PC-3 (cell line): Measurements from ENCODE around the gene WDR46.

Source experiments
- EZH2phosphoT487 ChIP-seq: fragments of 300-600 bp; sonication (generic); IDR thresholded peaks from 2 replicates; pipeline ENCODE4 v1.6.1; 2018; ENCODE audit warnings: mild to moderate bottlenecking, antibody characterized with exemption, low read length, borderline replicate concordance
- TF ChIP-seq, protein P1 (sequence below): fragments of 300-600 bp; sonication (generic); conservative IDR thresholded peaks from 2 replicates; pipeline ENCODE4 v1.5.1; 2017; ENCODE audit warnings: antibody characterized with exemption, low read depth, mild to moderate bottlenecking, low read length

DNA sequence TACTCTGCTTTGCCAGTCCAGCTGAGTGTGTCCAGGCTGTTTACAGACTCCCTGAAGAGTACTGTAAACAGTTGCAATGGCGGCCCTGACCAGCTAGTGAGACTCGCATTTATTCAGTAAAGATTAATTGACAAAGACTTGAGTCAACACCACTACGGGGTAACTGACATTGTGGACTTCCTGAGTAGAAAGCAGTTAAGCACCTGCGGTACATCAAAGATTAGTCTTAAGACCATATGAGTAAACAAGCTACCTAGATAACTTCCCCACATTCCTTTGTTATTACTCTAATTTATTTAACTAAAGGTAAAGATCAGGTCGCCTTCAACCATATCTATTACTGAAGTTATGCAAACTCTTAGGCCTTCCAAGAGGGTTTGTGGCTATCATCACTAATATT lies 30.0 kb downstream of the WDR46 start:
- no peak for TF ChIP-seq EZH2phosphoT487
- TF ChIP-seq, protein P1, sequence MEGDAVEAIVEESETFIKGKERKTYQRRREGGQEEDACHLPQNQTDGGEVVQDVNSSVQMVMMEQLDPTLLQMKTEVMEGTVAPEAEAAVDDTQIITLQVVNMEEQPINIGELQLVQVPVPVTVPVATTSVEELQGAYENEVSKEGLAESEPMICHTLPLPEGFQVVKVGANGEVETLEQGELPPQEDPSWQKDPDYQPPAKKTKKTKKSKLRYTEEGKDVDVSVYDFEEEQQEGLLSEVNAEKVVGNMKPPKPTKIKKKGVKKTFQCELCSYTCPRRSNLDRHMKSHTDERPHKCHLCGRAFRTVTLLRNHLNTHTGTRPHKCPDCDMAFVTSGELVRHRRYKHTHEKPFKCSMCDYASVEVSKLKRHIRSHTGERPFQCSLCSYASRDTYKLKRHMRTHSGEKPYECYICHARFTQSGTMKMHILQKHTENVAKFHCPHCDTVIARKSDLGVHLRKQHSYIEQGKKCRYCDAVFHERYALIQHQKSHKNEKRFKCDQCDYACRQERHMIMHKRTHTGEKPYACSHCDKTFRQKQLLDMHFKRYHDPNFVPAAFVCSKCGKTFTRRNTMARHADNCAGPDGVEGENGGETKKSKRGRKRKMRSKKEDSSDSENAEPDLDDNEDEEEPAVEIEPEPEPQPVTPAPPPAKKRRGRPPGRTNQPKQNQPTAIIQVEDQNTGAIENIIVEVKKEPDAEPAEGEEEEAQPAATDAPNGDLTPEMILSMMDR = no peak
